NT2/D1 (cell line): ENCODE measurements around the gene CDH22.

Experiments used
- SUZ12 ChIP-seq: IDR thresholded peaks from 2 replicates; pipeline ENCODE4 v1.6.1; 2011; ENCODE audit not compliant: insufficient read length, insufficient read depth; ENCODE audit errors: extremely low read depth
- YY1 ChIP-seq: IDR thresholded peaks from 2 replicates; pipeline ENCODE4 v1.6.1; 2011; ENCODE audit not compliant: insufficient read length, insufficient read depth
- ZNF274 ChIP-seq: IDR thresholded peaks from 2 replicates; pipeline ENCODE4 v1.6.1; 2011; ENCODE audit warnings: mild to moderate bottlenecking, low read depth, low read length

- TF ChIP-seq ZNF274 (no peak), YY1 (no peak), SUZ12 (no peak)
These were observed 48.1 kb upstream of the CDH22 start for GRCh38 chr20:46356195-46357029.
